ENCODE data around the gene GNAZ. TPM values are rescaled to one million over a fixed set of nuclear protein-coding genes. Genes with fewer than 3 reads are reported as not detected.

GNAZ gene
- polyA plus RNA-seq, 1 donor (not counting 4 experiments of a cell fraction or from before 2014, with no cell fraction given): 0.03 TPM

DNA sequence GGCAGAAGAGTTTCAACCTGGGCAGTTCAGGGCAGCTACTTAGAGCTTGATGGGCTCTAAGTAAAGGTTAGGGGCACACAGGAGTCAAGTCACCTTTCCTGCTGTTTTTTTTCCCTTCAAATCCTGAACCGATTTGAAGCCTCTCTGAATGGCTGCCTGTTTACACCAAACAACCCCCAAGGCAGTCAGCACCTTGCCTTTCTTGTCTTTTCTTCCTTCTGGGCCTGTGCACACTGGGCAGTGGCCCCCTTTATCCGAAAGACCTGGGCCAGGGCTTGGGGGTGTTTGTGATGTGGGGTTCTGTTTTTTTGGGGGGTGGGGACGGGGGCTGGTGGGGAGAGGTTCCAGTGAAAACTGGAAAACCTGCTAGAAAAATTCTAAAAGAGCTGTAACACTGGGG, 67.1 kb downstream of the GNAZ start:
- peak overlapping the region; percentile 54 for H2AFZ ChIP-seq (ENCODE audit: control insufficient read depth, low read length)
- no peak for FAIRE-seq
- H3K4me2 ChIP-seq (ENCODE audit: control insufficient read depth, extremely low read depth, insufficient read depth, low read depth, low read length): no peak overlapping the region
- peaks cover 29% of the 10 kb centered on the region for H3K4me1 ChIP-seq (ENCODE audit: control insufficient read depth, extremely low read depth, insufficient read depth, low read length)
- no peaks in the 10 kb centered on the region for H3K27me3 ChIP-seq (ENCODE audit: control insufficient read depth, extremely low read depth, insufficient read depth, low read length)
- no peak for DNase-seq (ENCODE audit: low read depth, low spot score)
- TF ChIP-seq EZH2 (IDR thresholded peaks at IDR 0.05; ENCODE audit: low read length) (no peak), CTCF (optimal IDR thresholded peaks at IDR 0.05 in 1 of 3, IDR thresholded peaks at IDR 0.05 in 1 of 3, conservative IDR thresholded peaks at IDR 0.05 in 1 of 3; ENCODE audit: extremely low read depth in 1 of 3, insufficient read depth in 2 of 3, low read length in 3 of 3) (no peak)
- H3K9me1 ChIP-seq (ENCODE audit: control insufficient read depth, extremely low read depth, insufficient read depth, low read length): no peaks in the 10 kb centered on the region
- H3K27ac ChIP-seq (ENCODE audit: control insufficient read depth, insufficient read depth, low read length): no peak overlapping the region
- dilution Hi-C loops (cut with MboI; ENCODE audit: extremely low pct_ligation_motif_present, low sequenced_read_pairs): no loop called here
- H3K4me3 ChIP-seq (ENCODE audit: control insufficient read depth in 2 of 3, extremely low read depth in 1 of 3, insufficient read depth in 2 of 3, low read depth in 1 of 3, low read length in 3 of 3): no peak overlapping the region
- H3K9ac ChIP-seq (ENCODE audit: control insufficient read depth, extremely low read depth, insufficient read depth, low read length): no peak overlapping the region
- no peaks in the 10 kb centered on the region for H4K20me1 ChIP-seq (ENCODE audit: control insufficient read depth, extremely low read depth, insufficient read depth, low read length)
- H3K36me3 ChIP-seq (ENCODE audit: control insufficient read depth in 2 of 2, extremely low read depth in 1 of 2, insufficient read depth in 2 of 2, low read length in 2 of 2): no peaks in the 10 kb centered on the region
- H3K79me2 ChIP-seq (ENCODE audit: control insufficient read depth, insufficient read depth, low read length): no peaks in the 10 kb centered on the region
- no peaks in the 10 kb centered on the region for H3K9me3 ChIP-seq (ENCODE audit: control insufficient read depth, low read depth, low read length)

DNA sequence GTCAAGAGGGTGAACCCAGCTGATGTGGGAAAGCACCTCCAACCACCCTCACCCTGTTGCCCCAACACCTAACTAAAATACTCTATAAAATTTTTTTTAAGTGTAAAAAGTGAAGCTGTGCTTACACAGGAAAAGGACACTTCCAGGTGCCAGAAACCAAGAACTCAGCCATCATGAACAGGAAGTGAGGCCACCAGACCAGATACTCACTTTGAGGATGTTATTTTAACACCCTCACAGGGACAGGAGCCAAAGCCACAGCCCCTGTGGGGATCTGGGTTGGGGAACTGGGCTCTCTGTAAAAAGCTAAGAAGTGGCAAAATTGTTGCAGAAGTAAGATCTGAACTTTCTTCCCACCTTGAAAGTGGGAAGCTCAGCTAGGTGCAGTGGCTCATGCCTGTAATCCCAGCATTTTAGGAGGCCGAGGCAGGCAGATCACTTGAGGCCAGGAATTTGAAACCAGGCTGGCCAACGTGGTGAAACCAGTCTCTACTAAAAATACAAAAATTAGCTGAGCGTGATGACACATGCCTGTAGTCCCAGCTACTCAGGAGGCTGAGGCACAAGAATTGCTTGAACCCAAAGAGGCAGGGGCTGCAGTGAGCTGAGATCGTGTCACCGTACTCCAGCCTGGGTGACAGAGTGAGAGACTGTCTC, 67.7 kb downstream of the GNAZ start:
- Histone ChIP-seq H3K79me2 (ENCODE audit: control insufficient read depth, insufficient read depth, low read length) (no peaks in the 10 kb centered on the region), H3K27ac (ENCODE audit: control insufficient read depth, insufficient read depth, low read length) (peak overlapping the region; percentile 8), H3K4me2 (ENCODE audit: control insufficient read depth, extremely low read depth, insufficient read depth, low read depth, low read length) (peak overlapping the region; percentile 42), H3K4me1 (ENCODE audit: control insufficient read depth, extremely low read depth, insufficient read depth, low read length) (peaks cover 29% of the 10 kb centered on the region), H3K9me1 (ENCODE audit: control insufficient read depth, extremely low read depth, insufficient read depth, low read length) (no peaks in the 10 kb centered on the region), H3K4me3 (ENCODE audit: control insufficient read depth in 2 of 3, extremely low read depth in 1 of 3, insufficient read depth in 2 of 3, low read depth in 1 of 3, low read length in 3 of 3) (no peak overlapping the region), H2AFZ (ENCODE audit: control insufficient read depth, low read length) (peak overlapping the region; percentile 21), H3K9ac (ENCODE audit: control insufficient read depth, extremely low read depth, insufficient read depth, low read length) (no peak overlapping the region), H3K9me3 (ENCODE audit: control insufficient read depth, low read depth, low read length) (no peaks in the 10 kb centered on the region), H4K20me1 (ENCODE audit: control insufficient read depth, extremely low read depth, insufficient read depth, low read length) (no peaks in the 10 kb centered on the region), H3K27me3 (ENCODE audit: control insufficient read depth, extremely low read depth, insufficient read depth, low read length) (no peaks in the 10 kb centered on the region), H3K36me3 (ENCODE audit: control insufficient read depth in 2 of 2, extremely low read depth in 1 of 2, insufficient read depth in 2 of 2, low read length in 2 of 2) (no peaks in the 10 kb centered on the region)
- TF ChIP-seq CTCF (optimal IDR thresholded peaks at IDR 0.05 in 1 of 3, IDR thresholded peaks at IDR 0.05 in 1 of 3, conservative IDR thresholded peaks at IDR 0.05 in 1 of 3; ENCODE audit: extremely low read depth in 1 of 3, insufficient read depth in 2 of 3, low read length in 3 of 3): no peak
- TF ChIP-seq EZH2 (IDR thresholded peaks at IDR 0.05; ENCODE audit: low read length): no peak
- no peak for DNase-seq (ENCODE audit: low read depth, low spot score)
- FAIRE-seq: no peak
- dilution Hi-C loops (cut with MboI; ENCODE audit: extremely low pct_ligation_motif_present, low sequenced_read_pairs): no loop called here

Measured in keratinocyte (primary cell).